Thoracic aorta (tissue), 2 donors: Measurements from ENCODE around the gene TUBG1. TPM values are rescaled to one million over a fixed set of nuclear protein-coding genes. Genes with fewer than 3 reads are reported as not detected.

ENCODE experiments used
- ATAC-seq: fragments of 150-250 bp; one replicate; pipeline ENCODE4 v1.8.0; 2017; ENCODE audit warnings: low read depth; ENCODE audit not compliant: insufficient number of reproducible peaks, low FRiP score
- DNase-seq: peaks from one replicate; pipeline ENCODE4 v3.0.0-alpha.2; 2020; ENCODE audit warnings: low spot score
- H3K27ac ChIP-seq, 2 donors: fragments of 200-600 bp; sonication (generic); 1 replicate in 1 of 2; 2 replicates in 1 of 2; pipeline ENCODE4 v1.5.1; 2016; ENCODE audit warnings: mild to moderate bottlenecking in 2 of 2, moderate library complexity in 2 of 2
- H3K27me3 ChIP-seq: fragments of 200-600 bp; sonication (generic); replicated peaks from 2 replicates; pipeline ENCODE4 v1.6.0; 2016; ENCODE audit warnings: mild to moderate bottlenecking; ENCODE audit not compliant: insufficient read depth
- H3K36me3 ChIP-seq: fragments of 200-600 bp; sonication (generic); one replicate; pipeline ENCODE4 v1.5.1; 2016
- H3K4me1 ChIP-seq, 2 donors: fragments of 200-600 bp; sonication (generic); 1 replicate in 1 of 2; 2 replicates in 1 of 2; pipeline versions ENCODE4 v1.5.1 to v1.6.0; 2016; ENCODE audit warnings: low read depth in 2 of 2, mild to moderate bottlenecking in 1 of 2; ENCODE audit not compliant: control insufficient read depth in 1 of 2
- H3K4me3 ChIP-seq: fragments of 200-600 bp; sonication (generic); 2 replicates; pipeline ENCODE4 v1.5.1; 2016; ENCODE audit warnings: mild to moderate bottlenecking
- H3K9me3 ChIP-seq: fragments of 200-600 bp; sonication (generic); 2 replicates; pipeline ENCODE4 v1.5.1; 2016
- total RNA-seq, 2 donors: library from RNA; depleted of rRNA; stranded (reverse); fragments of >200 nt; gene quantifications; one replicate each; pipeline versions ENCODE4 v1.1.0 to v1.2.3, GENCODE V29; 2016
- TF ChIP-seq, protein P1 (sequence below): fragments of 200-600 bp; sonication (generic); IDR thresholded peaks from one replicate; pipeline ENCODE4 v1.5.1; 2019; ENCODE audit warnings: antibody characterized with exemption

The TUBG1 gene
- total RNA-seq, 2 donors from 2014 or later, result 26.7 to 47.0 TPM

DNA sequence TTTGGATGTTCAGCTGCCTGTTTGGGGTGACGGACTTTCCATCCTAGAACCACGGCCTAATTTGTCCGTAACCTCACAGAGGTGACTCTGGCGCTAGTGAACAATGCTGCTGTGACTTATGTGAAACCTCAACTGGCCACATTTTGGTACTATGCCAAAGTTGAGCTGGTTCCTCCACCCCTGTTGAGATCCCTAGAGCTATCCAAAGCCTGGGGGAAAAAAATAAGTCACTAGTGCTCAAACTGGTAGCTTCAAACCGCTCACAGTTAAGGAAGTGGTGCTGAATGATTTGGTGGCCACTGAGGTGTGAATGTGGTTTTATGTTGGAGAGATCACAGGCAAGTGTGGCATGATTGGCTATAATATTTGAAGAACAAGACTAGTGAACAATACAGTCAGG lies 38.3 kb downstream of the TUBG1 start:
- DNase-seq, result no peak
- Histone ChIP-seq H3K27ac (no peak overlapping the region), H3K4me3 (no peak overlapping the region), H3K9me3 (no peaks in the 10 kb centered on the region), H3K4me1 (no peaks in the 10 kb centered on the region), H3K36me3 (no peaks in the 10 kb centered on the region), H3K27me3 (no peaks in the 10 kb centered on the region)
- TF ChIP-seq, protein P1, sequence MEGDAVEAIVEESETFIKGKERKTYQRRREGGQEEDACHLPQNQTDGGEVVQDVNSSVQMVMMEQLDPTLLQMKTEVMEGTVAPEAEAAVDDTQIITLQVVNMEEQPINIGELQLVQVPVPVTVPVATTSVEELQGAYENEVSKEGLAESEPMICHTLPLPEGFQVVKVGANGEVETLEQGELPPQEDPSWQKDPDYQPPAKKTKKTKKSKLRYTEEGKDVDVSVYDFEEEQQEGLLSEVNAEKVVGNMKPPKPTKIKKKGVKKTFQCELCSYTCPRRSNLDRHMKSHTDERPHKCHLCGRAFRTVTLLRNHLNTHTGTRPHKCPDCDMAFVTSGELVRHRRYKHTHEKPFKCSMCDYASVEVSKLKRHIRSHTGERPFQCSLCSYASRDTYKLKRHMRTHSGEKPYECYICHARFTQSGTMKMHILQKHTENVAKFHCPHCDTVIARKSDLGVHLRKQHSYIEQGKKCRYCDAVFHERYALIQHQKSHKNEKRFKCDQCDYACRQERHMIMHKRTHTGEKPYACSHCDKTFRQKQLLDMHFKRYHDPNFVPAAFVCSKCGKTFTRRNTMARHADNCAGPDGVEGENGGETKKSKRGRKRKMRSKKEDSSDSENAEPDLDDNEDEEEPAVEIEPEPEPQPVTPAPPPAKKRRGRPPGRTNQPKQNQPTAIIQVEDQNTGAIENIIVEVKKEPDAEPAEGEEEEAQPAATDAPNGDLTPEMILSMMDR, result no peak
- no peak for ATAC-seq

DNA sequence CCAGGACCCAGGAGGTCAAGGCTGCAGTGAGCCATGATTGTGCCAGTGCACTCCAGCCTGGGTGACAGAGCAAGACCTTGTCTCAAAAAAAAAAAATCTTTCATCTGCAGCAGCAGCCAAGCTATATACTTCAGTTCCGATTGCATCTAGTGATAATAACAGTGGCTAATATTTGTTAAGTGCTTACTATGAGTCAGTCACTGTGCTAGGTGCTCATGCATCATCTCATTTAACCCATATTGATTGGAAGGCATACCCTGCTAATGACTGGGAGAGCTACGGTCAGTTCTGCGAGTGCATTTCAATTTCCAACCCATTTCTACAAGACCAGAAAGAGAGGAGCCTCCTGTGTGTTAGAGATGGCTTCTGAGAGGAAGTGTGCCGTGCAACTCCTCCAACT lies 41.9 kb downstream of the TUBG1 start:
- Histone ChIP-seq H3K4me1 (peaks cover 10 to 13% of the 10 kb centered on the region in 2 donors), H3K27me3 (no peaks in the 10 kb centered on the region), H3K9me3 (no peaks in the 10 kb centered on the region), H3K4me3 (no peak overlapping the region), H3K27ac (no peak overlapping the region), H3K36me3 (no peaks in the 10 kb centered on the region)
- ATAC-seq (no peak), DNase-seq (no peak)
- TF ChIP-seq, protein P1, result no peak

DNA sequence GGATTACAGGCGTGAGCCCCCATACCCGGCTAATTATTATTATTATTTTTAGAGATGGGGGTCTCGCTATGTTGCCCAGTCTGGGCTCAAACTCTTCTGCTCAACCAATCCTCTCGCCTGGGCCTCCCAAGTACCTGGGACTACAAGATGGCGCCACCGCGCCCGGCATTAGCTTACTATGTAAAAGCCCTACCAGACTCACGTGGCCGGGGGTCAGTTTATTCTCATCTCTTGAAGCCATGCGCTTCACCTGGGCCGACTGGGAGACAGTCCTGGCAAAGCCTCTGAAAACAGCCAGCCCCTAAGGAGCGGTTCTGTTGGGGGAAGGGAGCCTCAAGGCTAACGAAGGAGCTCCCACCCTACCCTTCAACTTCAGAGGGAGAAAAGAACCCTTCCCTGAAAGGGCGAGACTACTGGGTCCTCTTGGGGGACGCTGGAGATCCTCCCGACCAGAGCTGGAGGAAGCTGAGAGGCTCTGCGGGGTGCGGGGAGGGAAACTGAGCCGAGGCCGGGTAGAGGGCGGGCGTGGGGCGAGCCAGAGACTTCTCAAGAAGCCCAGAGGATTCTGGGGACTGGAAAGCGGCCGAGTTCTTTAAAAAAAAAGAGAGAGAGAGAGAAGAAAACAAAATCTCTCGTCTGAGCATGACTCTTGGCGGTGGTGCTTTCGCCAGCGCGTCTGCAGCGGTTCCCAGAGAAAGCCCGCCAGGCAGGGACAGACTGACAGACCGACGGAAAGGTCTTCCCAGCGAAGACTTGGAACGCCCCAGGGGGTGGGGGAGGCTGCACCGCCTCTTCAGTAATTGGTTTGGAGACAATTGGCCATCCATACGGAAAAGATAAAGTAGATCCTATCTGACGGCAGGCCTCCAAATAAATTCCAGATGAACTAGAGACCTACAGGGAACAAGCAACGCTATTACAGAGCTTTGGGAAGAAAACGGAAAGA lies 44.0 kb downstream of the TUBG1 start:
- Histone ChIP-seq H3K27ac (peak overlapping the region; percentile 67 to 75), H3K9me3 (no peaks in the 10 kb centered on the region), H3K36me3 (no peaks in the 10 kb centered on the region), H3K4me3 (peak overlapping the region; percentile 74), H3K4me1 (peaks cover 10 to 13% of the 10 kb centered on the region in 2 donors), H3K27me3 (no peaks in the 10 kb centered on the region)
- TF ChIP-seq, protein P1, result no peak
- DNase-seq, result no peak
- no peak for ATAC-seq

DNA sequence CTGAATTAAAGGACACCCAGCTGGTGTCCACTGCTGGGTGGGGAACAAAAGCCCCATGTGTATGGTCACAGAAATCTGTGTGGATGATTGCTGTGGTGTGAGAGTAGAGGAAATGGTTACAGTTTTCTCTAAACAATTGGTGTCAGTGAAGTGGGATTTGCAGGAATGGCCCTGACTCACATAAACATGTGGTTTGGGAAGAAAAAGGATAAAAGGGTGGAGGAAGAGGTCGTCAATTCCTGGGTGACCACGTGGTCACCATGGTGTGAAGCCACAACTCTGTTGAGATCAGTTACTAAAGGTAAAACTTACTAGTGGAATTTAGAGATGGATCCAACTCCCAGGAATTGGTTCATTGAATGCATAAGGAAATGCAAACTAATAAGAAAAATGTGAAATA lies 46.0 kb downstream of the TUBG1 start:
- ATAC-seq, result no peak
- Histone ChIP-seq H3K4me1 (peaks cover 16 to 24% of the 10 kb centered on the region in 2 donors), H3K9me3 (no peaks in the 10 kb centered on the region), H3K36me3 (no peaks in the 10 kb centered on the region), H3K4me3 (no peak overlapping the region), H3K27ac (no peak overlapping the region), H3K27me3 (no peaks in the 10 kb centered on the region)
- TF ChIP-seq, protein P1, result no peak
- no peak for DNase-seq

DNA sequence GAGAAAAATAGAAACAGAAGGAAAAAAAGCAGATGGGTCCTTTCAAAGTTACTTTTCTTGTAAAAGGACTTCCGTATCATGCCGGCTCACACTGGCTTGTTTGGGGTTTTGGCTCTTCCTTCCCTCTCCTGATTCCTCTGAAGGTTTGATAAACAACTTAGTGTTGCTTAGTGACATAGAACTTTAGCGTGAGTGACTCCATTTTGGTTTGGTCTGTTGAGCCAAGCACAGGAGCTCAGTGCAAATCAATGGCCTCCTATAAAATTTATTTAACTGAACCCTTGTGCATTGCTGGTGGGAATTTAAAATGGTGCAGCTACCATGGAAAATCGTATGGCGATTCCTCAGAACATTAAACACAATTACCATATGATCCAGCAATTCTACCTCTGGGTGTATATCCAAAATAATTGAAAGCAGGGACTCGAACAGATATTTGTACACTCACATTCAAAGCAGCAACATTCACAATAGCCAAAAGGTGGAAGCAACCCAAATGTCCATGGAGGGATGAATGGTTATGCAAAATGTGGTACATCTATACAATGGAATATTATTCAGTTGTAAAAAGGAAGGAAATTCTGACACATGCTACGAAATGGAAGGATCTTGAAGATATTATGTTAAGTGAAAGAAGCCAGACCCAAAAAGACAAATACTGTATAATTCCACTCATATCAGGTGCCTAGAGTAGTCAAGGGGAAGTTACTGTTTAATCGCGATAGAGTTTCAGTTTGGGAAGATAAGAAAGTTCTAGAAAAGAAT lies 48.5 kb downstream of the TUBG1 start:
- Histone ChIP-seq H3K9me3 (no peaks in the 10 kb centered on the region), H3K36me3 (no peaks in the 10 kb centered on the region), H3K4me3 (no peak overlapping the region), H3K4me1 (peaks cover 22 to 33% of the 10 kb centered on the region in 2 donors), H3K27me3 (no peaks in the 10 kb centered on the region), H3K27ac (no peak overlapping the region)
- no peak for ATAC-seq
- TF ChIP-seq, protein P1, result no peak
- no peak for DNase-seq
